HFFc6 (cell line): ENCODE results near the gene SPRTN. TPM values are rescaled to one million over a fixed set of nuclear protein-coding genes. Genes with fewer than 3 reads are reported as not detected.
A peak's percentile ranks its signal among the peaks of the same experiment; 100 is the strongest.

ENCODE experiments used
- DNase-seq: peaks from one replicate; pipeline ENCODE4 v3.0.0-alpha.2; 2018
- H3K27ac Mint-ChIP-seq: 2 replicates; pipeline ENCODE4 v1.8.0; 2020; ENCODE audit warnings: mild to moderate bottlenecking, mixed read lengths
- H3K27me3 Mint-ChIP-seq: 2 replicates; pipeline ENCODE4 v1.8.0; 2021; ENCODE audit warnings: mild to moderate bottlenecking, moderate library complexity, mixed read lengths; ENCODE audit not compliant: insufficient read depth
- H3K36me3 Mint-ChIP-seq: 2 replicates; pipeline ENCODE4 v1.8.0; 2021; ENCODE audit warnings: low read depth, mixed read lengths
- H3K4me1 Mint-ChIP-seq: 2 replicates; pipeline ENCODE4 v1.8.0; 2020; ENCODE audit warnings: low read depth, mixed read lengths
- H3K4me3 Mint-ChIP-seq: 2 replicates; pipeline ENCODE4 v1.8.0; 2020; ENCODE audit warnings: mild to moderate bottlenecking, moderate library complexity, mixed read lengths
- H3K9me3 Mint-ChIP-seq: 2 replicates; pipeline ENCODE4 v1.8.0; 2020; ENCODE audit warnings: mild to moderate bottlenecking, mixed read lengths
- long read RNA-seq: library from polyadenylated mRNA; unstranded; transcript quantifications from one replicate; pipeline ENCODE4 v2.0.0, GENCODE V29; 2019
- total RNA-seq, 6 experiments: library from RNA; stranded (reverse); fragmentation: NEBNext Ultra II Directional; extraction: Animal tissue kit (Norgen Biotek cat#: 25700); gene quantifications; 2 replicates in 1 of 6; 3 replicates in 5 of 6; pipeline ENCODE4 v1.2.3, GENCODE V29; 2021
- TF ChIP-seq, protein P1 (sequence below): fragments of 200-600 bp; sonication (generic); IDR thresholded peaks from 2 replicates; pipeline ENCODE4 v1.5.0; 2021; ENCODE audit warnings: antibody characterized with exemption, mild to moderate bottlenecking

SPRTN gene, protein sequence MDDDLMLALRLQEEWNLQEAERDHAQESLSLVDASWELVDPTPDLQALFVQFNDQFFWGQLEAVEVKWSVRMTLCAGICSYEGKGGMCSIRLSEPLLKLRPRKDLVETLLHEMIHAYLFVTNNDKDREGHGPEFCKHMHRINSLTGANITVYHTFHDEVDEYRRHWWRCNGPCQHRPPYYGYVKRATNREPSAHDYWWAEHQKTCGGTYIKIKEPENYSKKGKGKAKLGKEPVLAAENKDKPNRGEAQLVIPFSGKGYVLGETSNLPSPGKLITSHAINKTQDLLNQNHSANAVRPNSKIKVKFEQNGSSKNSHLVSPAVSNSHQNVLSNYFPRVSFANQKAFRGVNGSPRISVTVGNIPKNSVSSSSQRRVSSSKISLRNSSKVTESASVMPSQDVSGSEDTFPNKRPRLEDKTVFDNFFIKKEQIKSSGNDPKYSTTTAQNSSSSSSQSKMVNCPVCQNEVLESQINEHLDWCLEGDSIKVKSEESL
- total RNA-seq = 10 to 100 TPM in 4 of 6 experiments, 1 to 10 TPM in 2; 8.4 to 12.6 (median 10.4) TPM
- long read RNA-seq, transcript SPRTN-202 (5 exons, 3,468 nt) = major isoform, 9 of 11 reads
- long read RNA-seq, partial matches to known transcripts = 0 of 11 reads
- long read RNA-seq, other reads (novel, unspliced or antisense) = 0 of 11 reads

DNA sequence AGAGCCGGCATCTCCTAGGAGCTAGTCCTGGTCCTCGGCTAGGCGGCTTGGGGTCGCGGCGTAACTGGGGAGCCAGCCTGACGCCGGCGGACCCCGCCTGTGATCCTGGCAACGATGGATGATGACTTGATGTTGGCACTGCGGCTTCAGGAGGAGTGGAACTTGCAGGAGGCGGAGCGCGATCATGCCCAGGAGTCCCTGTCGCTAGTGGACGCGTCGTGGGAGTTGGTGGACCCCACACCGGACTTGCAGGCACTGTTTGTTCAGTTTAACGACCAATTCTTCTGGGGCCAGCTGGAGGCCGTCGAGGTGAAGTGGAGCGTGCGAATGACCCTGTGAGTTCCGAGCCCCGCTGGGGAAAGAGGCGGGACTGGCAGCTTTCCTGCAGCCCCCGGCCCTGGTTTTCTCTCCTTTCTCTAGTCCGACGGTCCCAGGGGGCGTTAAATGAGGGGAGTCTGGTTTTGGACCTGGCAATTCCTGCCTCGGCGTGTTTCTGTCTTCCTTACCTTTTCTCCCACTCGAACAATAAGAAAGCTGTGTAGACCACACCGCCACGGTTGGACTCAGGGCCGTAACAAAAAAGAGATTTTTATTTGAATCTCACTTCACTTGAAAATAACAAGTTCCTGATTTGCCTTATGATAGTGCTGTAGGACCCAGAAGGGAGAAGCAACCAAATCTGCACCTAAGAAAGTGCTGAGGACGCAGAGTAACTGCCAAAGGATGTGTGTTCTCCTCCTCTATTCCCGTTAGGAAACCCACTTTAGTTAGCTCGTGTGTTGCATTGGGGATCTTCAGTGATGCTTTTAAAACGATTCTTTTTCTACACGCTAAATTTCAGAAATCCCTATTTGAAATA is at the start of gene SPRTN:
SPRTN (plus strand) TSS at position 24 of the 859 bp plus-strand sequence; CDS start at position 115, 91 bp downstream.
- TF ChIP-seq, protein P1, sequence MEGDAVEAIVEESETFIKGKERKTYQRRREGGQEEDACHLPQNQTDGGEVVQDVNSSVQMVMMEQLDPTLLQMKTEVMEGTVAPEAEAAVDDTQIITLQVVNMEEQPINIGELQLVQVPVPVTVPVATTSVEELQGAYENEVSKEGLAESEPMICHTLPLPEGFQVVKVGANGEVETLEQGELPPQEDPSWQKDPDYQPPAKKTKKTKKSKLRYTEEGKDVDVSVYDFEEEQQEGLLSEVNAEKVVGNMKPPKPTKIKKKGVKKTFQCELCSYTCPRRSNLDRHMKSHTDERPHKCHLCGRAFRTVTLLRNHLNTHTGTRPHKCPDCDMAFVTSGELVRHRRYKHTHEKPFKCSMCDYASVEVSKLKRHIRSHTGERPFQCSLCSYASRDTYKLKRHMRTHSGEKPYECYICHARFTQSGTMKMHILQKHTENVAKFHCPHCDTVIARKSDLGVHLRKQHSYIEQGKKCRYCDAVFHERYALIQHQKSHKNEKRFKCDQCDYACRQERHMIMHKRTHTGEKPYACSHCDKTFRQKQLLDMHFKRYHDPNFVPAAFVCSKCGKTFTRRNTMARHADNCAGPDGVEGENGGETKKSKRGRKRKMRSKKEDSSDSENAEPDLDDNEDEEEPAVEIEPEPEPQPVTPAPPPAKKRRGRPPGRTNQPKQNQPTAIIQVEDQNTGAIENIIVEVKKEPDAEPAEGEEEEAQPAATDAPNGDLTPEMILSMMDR = no peak
- H3K36me3 Mint-ChIP-seq = peaks cover 50% of the 10 kb centered on the region
- no peaks in the 10 kb centered on the region for H3K9me3 Mint-ChIP-seq
- peaks cover 5% of the 10 kb centered on the region for H3K27me3 Mint-ChIP-seq
- H3K27ac Mint-ChIP-seq = peak within 1 kb of the TSS; percentile 99
- H3K4me1 Mint-ChIP-seq = peaks cover 53% of the 10 kb centered on the region
- no peak for DNase-seq
- peak within 1 kb of the TSS; percentile 100 for H3K4me3 Mint-ChIP-seq

DNA sequence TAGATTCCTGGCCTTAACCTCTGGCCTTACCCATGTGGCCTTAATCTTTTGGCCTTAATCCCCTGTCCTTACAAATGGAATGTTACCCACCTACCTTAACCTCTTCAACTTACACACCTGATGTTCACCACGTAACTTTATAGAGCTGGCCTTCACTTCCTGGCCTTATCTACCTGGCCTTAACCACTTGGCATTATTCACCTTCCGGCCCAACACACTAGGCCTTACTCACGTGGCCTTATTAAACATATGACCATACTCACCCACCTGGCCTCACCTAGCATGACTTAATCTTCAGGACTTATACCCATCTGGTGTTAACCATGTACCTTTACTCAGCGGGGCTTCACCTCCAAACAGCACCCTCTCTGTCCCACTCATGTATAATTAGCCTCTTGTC is 42.2 kb upstream of the SPRTN start:
- H3K9me3 Mint-ChIP-seq = no peaks in the 10 kb centered on the region
- TF ChIP-seq, protein P1 = no peak
- H3K4me1 Mint-ChIP-seq = no peaks in the 10 kb centered on the region
- H3K36me3 Mint-ChIP-seq = no peaks in the 10 kb centered on the region
- DNase-seq = no peak
- no peak overlapping the region for H3K27ac Mint-ChIP-seq
- peaks cover 3% of the 10 kb centered on the region; the same call in 1 of the 2 replicates for H3K27me3 Mint-ChIP-seq
- no peak overlapping the region for H3K4me3 Mint-ChIP-seq

DNA sequence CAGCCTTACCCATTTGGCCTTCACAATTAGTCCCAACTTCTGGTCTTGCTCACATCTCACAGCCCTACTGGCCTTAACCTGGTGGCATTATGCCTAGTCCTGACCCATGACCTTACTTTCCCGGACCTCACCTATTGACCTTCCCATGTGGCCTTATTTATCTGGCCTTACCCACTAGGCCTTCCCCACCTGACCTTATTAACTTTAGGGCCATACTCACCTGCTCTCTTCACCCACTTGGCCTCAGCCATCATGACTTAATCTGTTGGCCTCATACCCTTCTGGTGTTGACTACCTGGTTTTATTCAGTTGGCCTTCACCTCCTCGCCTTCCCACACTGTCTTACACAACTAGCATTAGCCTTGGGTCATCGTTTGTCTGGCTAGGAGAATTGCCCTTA is 36.1 kb upstream of the SPRTN start:
- no peak overlapping the region for H3K4me3 Mint-ChIP-seq
- H3K27me3 Mint-ChIP-seq = no peaks in the 10 kb centered on the region; the same call in 1 of the 2 replicates
- no peaks in the 10 kb centered on the region for H3K9me3 Mint-ChIP-seq
- no peak overlapping the region for H3K27ac Mint-ChIP-seq
- H3K36me3 Mint-ChIP-seq = no peaks in the 10 kb centered on the region
- no peaks in the 10 kb centered on the region for H3K4me1 Mint-ChIP-seq
- TF ChIP-seq, protein P1 = no peak
- DNase-seq = no peak

DNA sequence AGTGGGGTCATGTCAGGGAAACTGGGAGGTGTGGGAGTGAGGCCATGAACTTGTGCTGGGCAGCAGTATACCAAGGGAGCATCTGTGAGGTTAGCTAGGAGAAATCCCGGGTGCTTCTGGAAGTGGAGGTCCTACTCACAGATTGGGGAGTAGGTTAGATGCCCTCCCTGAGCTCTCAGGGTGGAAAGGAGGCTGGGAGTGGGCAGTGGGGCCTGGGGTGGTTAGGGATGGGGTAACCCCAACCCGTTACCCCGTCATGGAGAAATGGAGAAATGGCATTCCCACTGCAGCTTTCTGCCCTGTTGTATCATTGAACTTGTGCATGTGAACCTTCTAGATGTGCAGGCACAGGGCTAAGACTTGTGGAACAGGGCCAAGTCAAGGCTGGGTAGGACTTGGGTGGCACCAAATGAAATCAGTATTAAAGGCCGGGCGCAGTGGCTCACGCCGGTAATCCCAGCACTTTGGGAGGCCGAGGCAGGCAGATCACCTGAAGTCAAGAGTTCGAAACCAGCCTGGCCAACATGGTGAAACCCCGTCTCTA is 27.6 kb upstream of the SPRTN start:
- TF ChIP-seq, protein P1 = no peak
- no peaks in the 10 kb centered on the region for H3K36me3 Mint-ChIP-seq
- no peaks in the 10 kb centered on the region; the same call in 1 of the 2 replicates for H3K27me3 Mint-ChIP-seq
- H3K4me1 Mint-ChIP-seq = no peaks in the 10 kb centered on the region
- no peaks in the 10 kb centered on the region for H3K9me3 Mint-ChIP-seq
- DNase-seq = no peak
- no peak overlapping the region for H3K4me3 Mint-ChIP-seq
- H3K27ac Mint-ChIP-seq = no peak overlapping the region
